SK-N-SH (cell line): Measurements from ENCODE around the gene NHSL1. TPM values are rescaled to one million over a fixed set of nuclear protein-coding genes. Genes with fewer than 3 reads are reported as not detected.

Experiments used
- CTCF ChIA-PET: fragments of 300-600, 350-600 bp; formaldehyde crosslinking; extraction: SDS; loops from one replicate; lab custom pipeline; 2021; lab: Yijun Ruan, JAX
- POLR2A ChIA-PET: fragments of 350-600 bp; sonication (Branson Sonifier 250); formaldehyde crosslinking; extraction: SDS; loops from one replicate; lab custom pipeline; 2020; ENCODE audit warnings: antibody characterized with exemption, inconsistent platforms; lab: Yijun Ruan, JAX
- DNase-seq: peaks from one replicate; pipeline ENCODE4 v3.0.0; 2012
- H2AFZ ChIP-seq: fragments of 200-600 bp; sonication (generic); 2 replicates; pipeline ENCODE4 v1.8.1; 2016; ENCODE audit warnings: antibody characterized with exemption, mild to moderate bottlenecking, low read depth
- H3F3A ChIP-seq: fragments of 200-600 bp; sonication (generic); replicated peaks from 2 replicates; pipeline ENCODE3; 2016; ENCODE audit warnings: antibody characterized with exemption, mild to moderate bottlenecking; ENCODE audit not compliant: insufficient read depth
- H3K27ac ChIP-seq, 2 experiments: fragments of 200-500 bp in 1 of 2; fragments of 200-600 bp in 1 of 2; sonication (Bioruptor generic) in 1 of 2; sonication (generic), shearing (Covaris generic) in 1 of 2; 2 replicates each; pipeline versions ENCODE4 v1.5.1 to v1.6.1; 2014 to 2016; ENCODE audit warnings: low read depth in 2 of 2, inconsistent platforms in 1 of 2, low read length in 1 of 2, mild to moderate bottlenecking in 1 of 2, mixed read lengths in 1 of 2
- H3K27me3 ChIP-seq: fragments of 200-600 bp; sonication (generic), shearing (Covaris generic); 2 replicates; pipeline ENCODE4 v1.6.1; 2016; ENCODE audit warnings: mixed run types; ENCODE audit not compliant: insufficient read depth
- H3K36me3 ChIP-seq, 2 experiments: fragments of 200-500 bp in 1 of 2; fragments of 200-600 bp in 1 of 2; sonication (Bioruptor generic) in 1 of 2; sonication (generic) in 1 of 2; replicated peaks in 1 of 2; 2 replicates each; pipeline versions ENCODE3 to v1.5.1; 2014 to 2016; ENCODE audit warnings: low read length in 1 of 2, mild to moderate bottlenecking in 1 of 2; ENCODE audit not compliant: insufficient read depth in 2 of 2, control insufficient read depth in 1 of 2
- H3K4me1 ChIP-seq, 2 experiments: fragments of 200-500 bp in 1 of 2; fragments of 200-600 bp in 1 of 2; sonication (Bioruptor generic) in 1 of 2; sonication (generic), shearing (Covaris generic) in 1 of 2; 2 replicates each; pipeline versions ENCODE4 v1.5.1 to v1.6.1; 2014 to 2016; ENCODE audit warnings: low read depth in 1 of 2, low read length in 1 of 2, mixed run types in 1 of 2; ENCODE audit not compliant: insufficient read depth in 2 of 2, control insufficient read depth in 1 of 2
- H3K4me2 ChIP-seq: fragments of 200-600 bp; sonication (generic), shearing (Covaris generic); 2 replicates; pipeline ENCODE4 v1.6.1; 2017; ENCODE audit warnings: mixed run types
- H3K4me3 ChIP-seq, 2 experiments: fragments of 200-500 bp in 1 of 2; fragments of 200-600 bp in 1 of 2; sonication (Bioruptor generic) in 1 of 2; sonication (generic), shearing (Covaris generic) in 1 of 2; 2 replicates each; pipeline versions ENCODE4 v1.5.1 to v1.8.1; 2014 to 2016; ENCODE audit warnings: low read depth in 2 of 2, inconsistent platforms in 1 of 2, low read length in 1 of 2, mild to moderate bottlenecking in 1 of 2, mixed read lengths in 1 of 2, moderate library complexity in 1 of 2
- H3K79me2 ChIP-seq: fragments of 200-600 bp; sonication (generic); 2 replicates; pipeline ENCODE4 v1.8.1; 2017; ENCODE audit warnings: mild to moderate bottlenecking; ENCODE audit not compliant: insufficient read depth
- H3K9ac ChIP-seq: fragments of 200-600 bp; sonication (generic); 2 replicates; pipeline ENCODE4 v1.6.1; 2017; ENCODE audit warnings: mixed run types
- H3K9me2 ChIP-seq: fragments of 200-600 bp; sonication (generic); 2 replicates; pipeline ENCODE4 v1.6.1; 2017; ENCODE audit warnings: mixed run types
- H3K9me3 ChIP-seq: fragments of 200-600 bp; sonication (generic); 2 replicates; pipeline ENCODE4 v1.6.1; 2017; ENCODE audit warnings: mixed run types, mild to moderate bottlenecking, moderate library complexity
- H4K20me1 ChIP-seq: fragments of 200-600 bp; sonication (generic); 2 replicates; pipeline ENCODE4 v1.6.1; 2017; ENCODE audit warnings: mild to moderate bottlenecking, mixed run types; ENCODE audit not compliant: insufficient read depth
- CHD2 ChIP-seq: fragments of 150-350 bp; IDR thresholded peaks from 2 replicates; pipeline ENCODE4 v1.6.1; 2018; ENCODE audit warnings: low read length; ENCODE audit not compliant: partially characterized antibody
- CTCF ChIP-seq: fragments of 200-600 bp; sonication (generic); IDR thresholded peaks from 2 replicates; pipeline ENCODE4 v1.6.1; 2017; ENCODE audit warnings: antibody characterized with exemption, mild to moderate bottlenecking, moderate library complexity
- EP300 ChIP-seq, 2 experiments: IDR thresholded peaks; 2 replicates each; pipeline versions ENCODE4 v1.4.0 to v1.6.1; 2012; ENCODE audit warnings: borderline replicate concordance in 1 of 2, low read depth in 1 of 2, low read length in 1 of 2
- FOXJ3 ChIP-seq: sonication (generic); formaldehyde crosslinking; IDR thresholded peaks from 2 replicates; pipeline ENCODE4 v1.5.1; 2020; ENCODE audit warnings: mild to moderate bottlenecking, missing genetic modification reagents
- FOXM1 ChIP-seq: IDR thresholded peaks from 2 replicates; pipeline ENCODE4 v1.4.0; 2012; ENCODE audit warnings: low read depth, mild to moderate bottlenecking
- GABPA ChIP-seq: IDR thresholded peaks from 2 replicates; pipeline ENCODE4 v1.4.0; 2012; ENCODE audit warnings: low read depth, mild to moderate bottlenecking
- IRF3 ChIP-seq: fragments of 150-350 bp; IDR thresholded peaks from 2 replicates; pipeline ENCODE4 v1.6.1; 2016; ENCODE audit warnings: mild to moderate bottlenecking, low read depth, low read length
- MAX ChIP-seq: IDR thresholded peaks from 2 replicates; pipeline ENCODE4 v1.4.0; 2012; ENCODE audit warnings: low read depth
- MEF2A ChIP-seq: IDR thresholded peaks from 2 replicates; pipeline ENCODE4 v1.4.0; 2012; ENCODE audit warnings: low read depth, borderline replicate concordance
- POLR2AphosphoS5 ChIP-seq: IDR thresholded peaks from 2 replicates; pipeline ENCODE4 v1.6.1; 2012; ENCODE audit warnings: low read depth, low read length
- RAD21 ChIP-seq: IDR thresholded peaks from 2 replicates; pipeline ENCODE4 v1.6.1; 2012; ENCODE audit warnings: mild to moderate bottlenecking, low read length
- RCOR1 ChIP-seq: fragments of 150-350 bp; IDR thresholded peaks from 2 replicates; pipeline ENCODE4 v1.6.1; 2017; ENCODE audit warnings: antibody characterized with exemption, low read length
- RXRA ChIP-seq: IDR thresholded peaks from 2 replicates; pipeline ENCODE4 v1.4.0; 2012; ENCODE audit warnings: low read depth, mild to moderate bottlenecking, borderline replicate concordance
- SIN3A ChIP-seq: IDR thresholded peaks from 2 replicates; pipeline ENCODE4 v1.6.1; 2012; ENCODE audit warnings: low read depth, mild to moderate bottlenecking, low read length, moderate library complexity, borderline replicate concordance
- TCF12 ChIP-seq: IDR thresholded peaks from 2 replicates; pipeline ENCODE4 v1.4.0; 2012
- TEAD4 ChIP-seq: IDR thresholded peaks from 2 replicates; pipeline ENCODE4 v1.4.0; 2012; ENCODE audit warnings: mild to moderate bottlenecking, borderline replicate concordance; ENCODE audit not compliant: insufficient read depth
- USF1 ChIP-seq: IDR thresholded peaks from 2 replicates; pipeline ENCODE4 v1.4.0; 2012; ENCODE audit warnings: low read depth, borderline replicate concordance
- ZBTB33 ChIP-seq: IDR thresholded peaks from 2 replicates; pipeline ENCODE4 v1.4.0; 2012; ENCODE audit warnings: low read depth, borderline replicate concordance
- WGBS: methylation state at CpG from one replicate; pipeline ENCODE4 v1.1.6; 2017; ENCODE audit warnings: low lambda C conversion rate; 5-methylcytosine and 5-hydroxymethylcytosine counted together
- polyA plus RNA-seq, 3 experiments: library from polyadenylated mRNA; depleted of rRNA; stranded (reverse); fragments of >200 nt; gene quantifications; 2 replicates each; pipeline ENCODE4 v1.2.3, GENCODE V29; 2012
- TF ChIP-seq, protein P1 (sequence below): IDR thresholded peaks from 2 replicates; pipeline ENCODE4 v1.6.1; 2012; ENCODE audit warnings: mild to moderate bottlenecking, low read depth, low read length, moderate library complexity
- TF ChIP-seq, protein P2 (sequence below): IDR thresholded peaks from 2 replicates; pipeline ENCODE4; 2012

NHSL1 gene
- polyA plus RNA-seq, 1 of the 3 experiments (the other 2 are of a cell fraction), result under 0.01 TPM

DNA sequence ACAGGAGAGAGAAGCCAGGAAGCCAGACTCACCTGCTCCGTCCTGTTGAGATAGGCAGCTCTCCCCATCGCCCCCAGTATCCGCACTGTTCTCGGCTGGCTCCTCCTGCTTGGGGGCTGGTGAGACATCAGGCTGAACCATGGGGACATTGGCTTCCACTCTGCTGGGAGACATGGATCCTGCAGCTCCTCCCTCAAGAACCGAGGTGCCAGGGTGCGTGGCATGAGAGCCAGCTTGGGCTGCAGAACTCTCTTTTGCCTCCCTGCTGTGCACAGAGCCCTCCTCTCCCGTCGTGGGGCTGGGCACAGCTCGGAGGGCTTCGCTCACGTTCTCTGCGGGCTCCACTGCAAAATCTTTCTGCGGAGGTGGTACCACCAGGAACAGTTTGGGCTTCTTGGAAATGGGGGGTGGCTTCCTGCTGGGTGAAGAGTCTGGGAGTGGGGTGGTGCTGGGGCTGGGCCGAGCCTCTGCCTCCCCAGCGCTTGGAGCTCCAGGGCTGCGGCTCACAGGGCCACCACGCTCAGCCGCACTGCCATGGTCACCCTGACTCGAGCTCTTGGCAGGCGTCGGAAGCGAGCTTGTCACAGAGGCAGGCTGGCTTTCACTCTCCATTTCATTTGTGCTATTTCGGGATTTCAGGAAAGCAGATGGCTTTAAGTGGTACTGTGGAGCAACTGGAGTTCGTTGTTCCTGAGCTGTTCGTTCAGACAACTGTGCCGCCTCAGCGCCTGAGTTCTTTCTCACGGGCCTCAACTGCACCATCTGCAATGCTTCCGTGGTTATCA lies 68.7 kb downstream of the NHSL1 start (continued):
- TF ChIP-seq CTCF (no peak), GABPA (no peak), MEF2A (no peak), FOXJ3 (CRISPR knock-in tag) (no peak), MAX (no peak), SIN3A (no peak), RAD21 (no peak)
- TF ChIP-seq, protein P1, sequence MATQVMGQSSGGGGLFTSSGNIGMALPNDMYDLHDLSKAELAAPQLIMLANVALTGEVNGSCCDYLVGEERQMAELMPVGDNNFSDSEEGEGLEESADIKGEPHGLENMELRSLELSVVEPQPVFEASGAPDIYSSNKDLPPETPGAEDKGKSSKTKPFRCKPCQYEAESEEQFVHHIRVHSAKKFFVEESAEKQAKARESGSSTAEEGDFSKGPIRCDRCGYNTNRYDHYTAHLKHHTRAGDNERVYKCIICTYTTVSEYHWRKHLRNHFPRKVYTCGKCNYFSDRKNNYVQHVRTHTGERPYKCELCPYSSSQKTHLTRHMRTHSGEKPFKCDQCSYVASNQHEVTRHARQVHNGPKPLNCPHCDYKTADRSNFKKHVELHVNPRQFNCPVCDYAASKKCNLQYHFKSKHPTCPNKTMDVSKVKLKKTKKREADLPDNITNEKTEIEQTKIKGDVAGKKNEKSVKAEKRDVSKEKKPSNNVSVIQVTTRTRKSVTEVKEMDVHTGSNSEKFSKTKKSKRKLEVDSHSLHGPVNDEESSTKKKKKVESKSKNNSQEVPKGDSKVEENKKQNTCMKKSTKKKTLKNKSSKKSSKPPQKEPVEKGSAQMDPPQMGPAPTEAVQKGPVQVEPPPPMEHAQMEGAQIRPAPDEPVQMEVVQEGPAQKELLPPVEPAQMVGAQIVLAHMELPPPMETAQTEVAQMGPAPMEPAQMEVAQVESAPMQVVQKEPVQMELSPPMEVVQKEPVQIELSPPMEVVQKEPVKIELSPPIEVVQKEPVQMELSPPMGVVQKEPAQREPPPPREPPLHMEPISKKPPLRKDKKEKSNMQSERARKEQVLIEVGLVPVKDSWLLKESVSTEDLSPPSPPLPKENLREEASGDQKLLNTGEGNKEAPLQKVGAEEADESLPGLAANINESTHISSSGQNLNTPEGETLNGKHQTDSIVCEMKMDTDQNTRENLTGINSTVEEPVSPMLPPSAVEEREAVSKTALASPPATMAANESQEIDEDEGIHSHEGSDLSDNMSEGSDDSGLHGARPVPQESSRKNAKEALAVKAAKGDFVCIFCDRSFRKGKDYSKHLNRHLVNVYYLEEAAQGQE, result no peak
- TF ChIP-seq, all 33 proteins: peak for 0

GRCh38 chr6:138429761-138430160 lies 69.5 kb downstream of the NHSL1 start:
- Histone ChIP-seq H3K27ac (no peak overlapping the region), H4K20me1 (no peaks in the 10 kb centered on the region), H3K4me3 (no peak overlapping the region), H3K9me2 (no peaks in the 10 kb centered on the region), H3K27me3 (peaks cover 60% of the 10 kb centered on the region), H3K4me2 (no peak overlapping the region), H3F3A (no peaks in the 10 kb centered on the region), H3K36me3 (no peaks in the 10 kb centered on the region), H3K4me1 (no peaks in the 10 kb centered on the region; a peak in 1 of 4 replicates), H3K9ac (no peak overlapping the region), H2AFZ (no peak overlapping the region), H3K9me3 (no peaks in the 10 kb centered on the region), H3K79me2 (no peaks in the 10 kb centered on the region)
- 23% methylated on average over 12 of the region's 12 CpGs for WGBS
- DNase-seq, result no peak
- ChIA-PET POLR2A (no interaction called here), CTCF (interaction anchor here (0.6 to 3.7 kb wide), 20 partner anchors 10 to 314 kb away, joined by 3 to 19 read pairs (median 4); partner anchors contain the start of gene HEBP2)
- TF ChIP-seq TEAD4, result no peak
- TF ChIP-seq CHD2, result no peak
- no peak for TF ChIP-seq IRF3
- no peak for TF ChIP-seq ZBTB33
- no peak for TF ChIP-seq USF1
- no peak for TF ChIP-seq TCF12
- TF ChIP-seq EP300 (IDR thresholded peaks at IDR 0.05; ENCODE audit: borderline replicate concordance in 1 of 2, low read depth in 1 of 2, low read length in 1 of 2), result no peak
- no peak for TF ChIP-seq RXRA
- TF ChIP-seq, protein P2, sequence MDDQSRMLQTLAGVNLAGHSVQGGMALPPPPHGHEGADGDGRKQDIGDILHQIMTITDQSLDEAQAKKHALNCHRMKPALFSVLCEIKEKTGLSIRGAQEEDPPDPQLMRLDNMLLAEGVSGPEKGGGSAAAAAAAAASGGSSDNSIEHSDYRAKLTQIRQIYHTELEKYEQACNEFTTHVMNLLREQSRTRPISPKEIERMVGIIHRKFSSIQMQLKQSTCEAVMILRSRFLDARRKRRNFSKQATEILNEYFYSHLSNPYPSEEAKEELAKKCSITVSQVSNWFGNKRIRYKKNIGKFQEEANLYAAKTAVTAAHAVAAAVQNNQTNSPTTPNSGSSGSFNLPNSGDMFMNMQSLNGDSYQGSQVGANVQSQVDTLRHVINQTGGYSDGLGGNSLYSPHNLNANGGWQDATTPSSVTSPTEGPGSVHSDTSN, result no peak
- no peak for TF ChIP-seq MEF2A
- TF ChIP-seq FOXM1, result no peak
- TF ChIP-seq FOXJ3 (CRISPR knock-in tag), result no peak
- no peak for TF ChIP-seq POLR2AphosphoS5
- no peak for TF ChIP-seq RCOR1
